HG03439 (cell line): Measurements from ENCODE around the gene IFNL2.
"Not testable (repeated sequence)": the region's sequence is repeated elsewhere in the genome, so short reads cannot be mapped to it uniquely, and the experiment has no call there.

ENCODE experiments used
- ATAC-seq: cut with Tn5 transposase; IDR thresholded peaks from one replicate; pipeline ENCODE4 v1.9.1; 2021; ENCODE audit warnings: mild to moderate bottlenecking, moderate library complexity; ENCODE audit not compliant: unreplicated experiment

Gene IFNL2

GRCh38 chr19:39252458-39252857 lies 15.7 kb upstream of the IFNL2 start:
- no peak for ATAC-seq

DNA sequence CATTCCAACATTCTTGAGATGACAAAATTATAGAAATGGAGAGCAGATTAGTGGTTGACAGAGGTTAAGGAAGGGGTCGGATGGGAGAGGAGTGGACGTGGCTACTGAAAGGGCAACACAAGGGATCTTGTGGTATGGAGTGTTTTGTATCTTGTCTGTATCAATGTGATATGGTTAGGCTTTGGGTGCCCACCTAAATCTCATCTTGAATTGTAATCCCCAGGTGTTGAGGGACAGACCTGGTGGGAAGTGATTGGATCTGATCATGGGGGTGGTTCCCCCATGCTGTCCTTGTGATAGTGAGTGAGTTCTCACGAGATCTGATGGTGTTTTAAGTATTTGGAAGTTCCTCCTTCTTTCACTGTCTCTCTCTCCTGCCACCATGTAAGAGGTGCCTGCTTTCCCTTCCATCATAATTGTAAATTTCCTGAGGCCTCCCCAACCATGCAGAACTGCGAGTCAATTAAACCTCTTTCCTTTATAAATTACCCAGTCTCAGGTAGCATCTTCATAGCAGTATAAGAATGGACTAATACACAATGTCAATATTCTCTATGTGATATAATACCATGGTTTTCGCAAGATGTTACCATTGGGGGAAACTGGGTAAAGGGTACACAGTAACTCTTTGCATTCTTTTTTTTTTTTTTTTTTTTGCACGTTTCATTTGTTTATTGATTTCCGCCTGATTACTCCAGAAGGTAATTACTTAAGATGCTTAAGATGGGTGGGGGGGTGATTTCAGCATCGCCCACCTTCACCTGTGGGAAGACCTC lies 14.6 kb upstream of the IFNL2 start:
- ATAC-seq, result no peak

- no peak for ATAC-seq
Measured at GRCh38 chr19:39254531-39255345, 13.5 kb upstream of the IFNL2 start.

- no peak for ATAC-seq
Measured at GRCh38 chr19:39257227-39257626, 11.0 kb upstream of the IFNL2 start.

DNA sequence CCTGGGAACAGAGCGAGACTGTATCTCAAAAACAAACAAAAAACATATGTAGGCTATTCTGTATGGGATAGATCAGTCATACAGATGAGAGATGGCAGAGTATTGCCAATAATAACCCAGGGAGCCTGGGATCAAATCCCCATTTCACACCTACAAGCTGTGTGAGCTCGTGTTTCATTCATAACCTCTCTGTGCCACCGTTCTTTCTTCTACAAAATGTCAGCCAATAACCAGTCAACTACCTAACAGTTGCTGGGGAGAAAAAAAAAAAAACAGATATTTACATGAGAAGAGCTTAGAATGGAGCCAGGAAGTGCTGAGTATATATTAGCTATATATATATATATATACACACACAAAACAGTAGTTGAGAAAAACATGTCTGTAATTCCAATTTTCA lies 6.5 kb upstream of the IFNL2 start:
- no peak for ATAC-seq

DNA sequence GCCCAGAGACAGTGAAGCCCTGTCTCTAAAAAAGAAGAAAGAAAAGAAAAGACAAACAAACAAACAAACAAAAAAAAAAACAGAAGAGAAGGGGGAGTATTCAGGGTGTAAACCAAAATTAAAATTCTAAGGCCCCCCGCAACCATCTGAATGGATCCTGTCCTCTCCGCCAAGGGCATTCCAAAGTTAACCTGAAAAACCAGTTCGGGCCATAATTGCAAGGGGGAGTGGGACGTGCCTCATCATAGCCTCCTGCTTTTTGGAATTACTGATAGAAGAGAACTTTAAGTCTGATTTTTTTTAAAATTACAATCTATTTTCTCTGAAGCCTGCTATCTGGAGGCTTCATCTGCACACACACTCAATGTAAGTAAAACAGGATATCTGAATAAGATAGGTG lies 5.7 kb upstream of the IFNL2 start:
- no peak for ATAC-seq

DNA sequence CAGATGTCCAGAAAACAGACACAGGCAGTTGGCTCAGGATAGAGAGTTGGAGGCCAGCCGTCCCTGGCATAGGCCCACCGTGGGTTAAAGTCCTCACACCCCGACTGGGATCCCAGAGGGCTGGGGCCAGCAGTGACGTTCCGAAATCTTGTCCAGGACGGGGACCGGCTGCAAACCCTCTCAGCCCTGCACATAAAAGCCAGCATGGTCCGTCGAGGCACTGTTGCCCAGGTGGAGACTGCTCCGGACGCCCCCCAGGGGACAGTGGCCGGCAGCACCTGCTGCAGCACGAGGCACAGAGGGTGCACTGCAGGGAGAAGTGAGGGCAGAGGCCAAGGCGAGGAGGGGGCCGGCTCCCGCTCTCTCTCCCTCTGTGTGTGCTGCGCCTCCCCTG lies 4.3 kb upstream of the IFNL2 start:
- no peak for ATAC-seq

GRCh38 chr19:39264306-39265290 lies 3.6 kb upstream of the IFNL2 start:
- no peak for ATAC-seq

GRCh38 chr19:39265321-39265916 lies 2.8 kb upstream of the IFNL2 start:
- ATAC-seq, result no peak

DNA sequence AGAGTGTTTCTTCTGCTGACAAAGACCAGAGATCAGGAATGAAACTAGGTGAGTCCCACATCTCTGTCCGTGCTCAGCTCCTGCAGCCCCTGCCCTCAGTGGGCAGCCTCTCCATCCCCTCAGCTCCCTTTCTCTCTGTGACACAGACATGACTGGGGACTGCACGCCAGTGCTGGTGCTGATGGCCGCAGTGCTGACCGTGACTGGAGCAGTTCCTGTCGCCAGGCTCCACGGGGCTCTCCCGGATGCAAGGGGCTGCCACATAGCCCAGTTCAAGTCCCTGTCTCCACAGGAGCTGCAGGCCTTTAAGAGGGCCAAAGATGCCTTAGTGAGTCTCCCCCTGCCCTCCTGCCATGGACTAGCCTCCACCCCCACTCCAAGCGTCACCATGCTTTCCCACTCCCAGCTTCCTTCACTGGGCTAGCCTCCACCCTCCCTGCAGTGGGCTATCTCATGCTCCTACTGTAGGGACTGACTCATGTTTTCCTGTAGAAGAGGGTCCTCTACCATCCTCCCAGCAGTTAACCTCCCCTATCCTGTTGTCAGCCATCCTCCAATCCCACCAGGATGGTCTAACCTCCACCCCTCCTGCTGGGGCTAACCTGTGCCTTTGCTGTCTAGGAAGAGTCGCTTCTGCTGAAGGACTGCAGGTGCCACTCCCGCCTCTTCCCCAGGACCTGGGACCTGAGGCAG lies 481 bp downstream of the IFNL2 start:
- not testable (repeated sequence) for ATAC-seq

- ATAC-seq, result not testable (repeated sequence)
Measured at GRCh38 chr19:39269369-39269768, 1.2 kb downstream of the IFNL2 start.

- ATAC-seq, result no peak
Measured at GRCh38 chr19:39270036-39270871, 2.1 kb downstream of the IFNL2 start.

DNA sequence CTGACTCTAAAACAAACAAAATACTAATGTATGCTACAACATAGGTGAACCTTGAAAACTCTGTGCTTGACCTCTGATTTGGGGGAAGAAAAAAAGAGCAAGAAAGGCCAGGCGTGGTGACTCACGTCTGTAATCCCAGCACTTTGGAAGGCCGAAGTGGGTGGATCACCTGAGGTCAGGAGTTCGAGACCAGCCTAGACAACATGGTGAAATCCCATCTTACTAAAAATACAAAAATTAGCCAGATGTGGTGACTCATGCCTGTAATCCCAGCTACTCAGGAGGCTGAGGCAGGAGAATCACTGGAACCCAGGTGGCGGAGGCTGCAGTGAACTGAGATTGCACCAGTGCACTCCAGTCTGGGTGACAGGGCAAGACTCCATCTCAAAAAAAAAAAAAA lies 5.7 kb downstream of the IFNL2 start:
- not testable (repeated sequence) for ATAC-seq

- no peak for ATAC-seq
Measured at GRCh38 chr19:39275578-39275977, 7.4 kb downstream of the IFNL2 start.

- ATAC-seq, result no peak
Measured at GRCh38 chr19:39276740-39277139, 8.5 kb downstream of the IFNL2 start.

DNA sequence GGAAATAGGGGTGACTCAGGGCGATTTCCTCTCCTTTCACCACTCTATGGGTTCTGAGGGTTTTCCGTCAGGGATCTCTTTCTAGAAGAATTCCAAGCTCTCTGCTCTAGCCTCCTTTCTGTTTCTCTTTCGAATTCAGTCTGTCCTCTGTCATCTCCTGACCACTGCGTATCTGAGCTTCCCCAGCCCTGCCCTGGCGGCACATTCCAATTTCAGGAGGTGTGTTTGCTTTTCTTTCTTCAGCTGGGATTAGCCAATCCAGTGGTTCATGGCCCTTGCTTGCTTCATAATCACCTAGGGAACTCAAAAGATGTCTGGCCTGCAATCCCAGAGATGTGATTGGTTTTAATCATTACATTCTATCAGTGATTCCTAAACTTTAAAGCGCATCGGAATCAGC lies 9.4 kb downstream of the IFNL2 start:
- ATAC-seq, result no peak

DNA sequence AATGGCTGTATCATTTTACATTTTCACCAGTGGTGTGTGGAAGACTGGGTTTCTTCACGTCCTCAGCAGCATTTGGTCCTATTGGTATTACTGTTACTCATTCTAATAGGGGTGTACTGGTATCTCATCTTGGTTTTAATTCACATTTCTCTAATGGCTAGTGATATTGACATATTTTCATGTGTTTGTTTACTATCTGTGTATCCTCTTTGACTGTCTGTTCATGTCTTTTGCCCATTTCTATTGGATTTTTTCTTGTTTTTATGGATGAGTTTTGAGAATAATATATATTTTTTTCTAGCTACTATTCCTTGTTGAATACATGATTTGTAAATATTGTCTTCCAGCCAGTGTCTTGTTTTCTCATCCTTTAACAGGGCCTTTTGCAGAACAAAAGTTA lies 13.8 kb downstream of the IFNL2 start:
- ATAC-seq, result no peak

GRCh38 chr19:39284032-39284431 lies 15.8 kb downstream of the IFNL2 start:
- no peak for ATAC-seq

GRCh38 chr19:39293394-39293793 lies 25.2 kb downstream of the IFNL2 start:
- no peak for ATAC-seq
